GM12875 (cell line): ENCODE results near the gene INTS6.

ENCODE experiments used
- H3K4me3 ChIP-seq: one replicate; pipeline ENCODE4 v1.5.1; 2011; ENCODE audit warnings: low read depth, low read length, control low read depth
- CTCF ChIP-seq: IDR thresholded peaks from 2 replicates; pipeline ENCODE4 v1.5.1; 2011; ENCODE audit warnings: low read depth, mild to moderate bottlenecking, control low read depth, inconsistent platforms, low read length, moderate library complexity, borderline replicate concordance; ENCODE audit not compliant: insufficient read depth

INTS6 gene

GRCh38 chr13:51346397-51346796, 106.4 kb downstream of the INTS6 start:
- H3K4me3 ChIP-seq = no peak overlapping the region
- TF ChIP-seq CTCF = no peak

GRCh38 chr13:51343475-51343874, 109.4 kb downstream of the INTS6 start:
- H3K4me3 ChIP-seq = no peak overlapping the region
- no peak for TF ChIP-seq CTCF

GRCh38 chr13:51342706-51343105, 110.1 kb downstream of the INTS6 start:
- H3K4me3 ChIP-seq = no peak overlapping the region
- no peak for TF ChIP-seq CTCF

GRCh38 chr13:51341791-51342190, 111.0 kb downstream of the INTS6 start:
- H3K4me3 ChIP-seq = no peak overlapping the region
- no peak for TF ChIP-seq CTCF

- no peak for TF ChIP-seq CTCF
- H3K4me3 ChIP-seq = no peak overlapping the region
Observed at GRCh38 chr13:51341232-51341631, 111.6 kb downstream of the INTS6 start.

GRCh38 chr13:51339952-51340732, 112.7 kb downstream of the INTS6 start:
- TF ChIP-seq CTCF = no peak

GRCh38 chr13:51339354-51339753, 113.5 kb downstream of the INTS6 start, which contains the start of gene SERPINE3:
TSS of gene SERPINE3 (plus strand) at chr13:51339691. CDS start at chr13:51341092, 1,401 bp downstream.
- TF ChIP-seq CTCF = no peak

More at GRCh38 chr13:51339952-51340732, 112.7 kb downstream of the INTS6 start:
- no peak overlapping the region for H3K4me3 ChIP-seq

More at GRCh38 chr13:51339354-51339753, 113.5 kb downstream of the INTS6 start, which contains the start of gene SERPINE3:
- H3K4me3 ChIP-seq = no peak within 1 kb of the TSS
